NB4 (cell line): ENCODE results near the gene GLOD4.

Experiments used
- CTCF ChIP-seq: IDR thresholded peaks from one replicate; pipeline ENCODE4 v1.5.1; 2012; ENCODE audit warnings: low read depth, low read length
- MAX ChIP-seq: IDR thresholded peaks from 2 replicates; pipeline ENCODE4 v1.6.1; 2011; ENCODE audit warnings: low read depth, low read length
- POLR2A ChIP-seq: IDR thresholded peaks from 2 replicates; pipeline ENCODE4 v1.6.1; 2011; ENCODE audit warnings: mild to moderate bottlenecking; ENCODE audit not compliant: insufficient read length; ENCODE audit errors: extremely low read depth

GRCh38 chr17:750431-751037 lies 31.5 kb downstream of the GLOD4 start:
- TF ChIP-seq CTCF (no peak), POLR2A (no peak), MAX (no peak)
